Measurements from ENCODE around the gene EEF1AKMT2.

Gene EEF1AKMT2

DNA sequence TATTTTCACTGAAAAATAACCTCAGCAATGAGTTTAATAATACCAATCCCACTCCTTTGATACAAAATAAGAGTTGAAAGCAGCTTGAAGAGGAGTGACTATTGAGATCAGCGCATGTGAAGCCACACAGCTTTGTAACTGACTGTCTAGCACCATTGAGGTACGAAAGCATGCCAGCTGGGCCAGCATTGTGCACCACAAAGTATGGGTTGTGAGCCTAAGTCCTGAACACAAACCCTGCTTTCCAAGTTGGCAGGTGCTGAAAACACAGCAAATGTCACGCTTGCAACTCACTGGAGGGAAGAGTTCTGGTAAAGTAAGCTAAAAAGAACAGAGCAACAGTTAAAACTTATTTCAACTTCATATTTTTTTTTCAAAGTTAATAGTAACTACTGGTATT, 43.5 kb downstream of the EEF1AKMT2 start (continued):
- TF ChIP-seq, protein P1, sequence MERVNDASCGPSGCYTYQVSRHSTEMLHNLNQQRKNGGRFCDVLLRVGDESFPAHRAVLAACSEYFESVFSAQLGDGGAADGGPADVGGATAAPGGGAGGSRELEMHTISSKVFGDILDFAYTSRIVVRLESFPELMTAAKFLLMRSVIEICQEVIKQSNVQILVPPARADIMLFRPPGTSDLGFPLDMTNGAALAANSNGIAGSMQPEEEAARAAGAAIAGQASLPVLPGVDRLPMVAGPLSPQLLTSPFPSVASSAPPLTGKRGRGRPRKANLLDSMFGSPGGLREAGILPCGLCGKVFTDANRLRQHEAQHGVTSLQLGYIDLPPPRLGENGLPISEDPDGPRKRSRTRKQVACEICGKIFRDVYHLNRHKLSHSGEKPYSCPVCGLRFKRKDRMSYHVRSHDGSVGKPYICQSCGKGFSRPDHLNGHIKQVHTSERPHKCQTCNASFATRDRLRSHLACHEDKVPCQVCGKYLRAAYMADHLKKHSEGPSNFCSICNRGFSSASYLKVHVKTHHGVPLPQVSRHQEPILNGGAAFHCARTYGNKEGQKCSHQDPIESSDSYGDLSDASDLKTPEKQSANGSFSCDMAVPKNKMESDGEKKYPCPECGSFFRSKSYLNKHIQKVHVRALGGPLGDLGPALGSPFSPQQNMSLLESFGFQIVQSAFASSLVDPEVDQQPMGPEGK (CRISPR knock-in tag; IDR thresholded peaks at IDR 0.05; ENCODE audit: borderline replicate concordance): no peak
- TF ChIP-seq TOX (CRISPR knock-in tag; IDR thresholded peaks at IDR 0.05; ENCODE audit: borderline replicate concordance) (no peak), BACH2 (CRISPR knock-in tag; IDR thresholded peaks at IDR 0.05; ENCODE audit: borderline replicate concordance) (no peak), CSDC2 (CRISPR knock-in tag; IDR thresholded peaks at IDR 0.05) (no peak), ZNF8 (CRISPR knock-in tag; IDR thresholded peaks at IDR 0.05) (no peak), ZC3H10 (CRISPR knock-in tag; IDR thresholded peaks at IDR 0.05) (no peak), ZFP30 (CRISPR knock-in tag; IDR thresholded peaks at IDR 0.05) (no peak), GLIS3 (CRISPR knock-in tag; IDR thresholded peaks at IDR 0.05) (no peak), OSR1 (CRISPR knock-in tag; IDR thresholded peaks at IDR 0.05) (no peak)
- TF ChIP-seq, protein P2, sequence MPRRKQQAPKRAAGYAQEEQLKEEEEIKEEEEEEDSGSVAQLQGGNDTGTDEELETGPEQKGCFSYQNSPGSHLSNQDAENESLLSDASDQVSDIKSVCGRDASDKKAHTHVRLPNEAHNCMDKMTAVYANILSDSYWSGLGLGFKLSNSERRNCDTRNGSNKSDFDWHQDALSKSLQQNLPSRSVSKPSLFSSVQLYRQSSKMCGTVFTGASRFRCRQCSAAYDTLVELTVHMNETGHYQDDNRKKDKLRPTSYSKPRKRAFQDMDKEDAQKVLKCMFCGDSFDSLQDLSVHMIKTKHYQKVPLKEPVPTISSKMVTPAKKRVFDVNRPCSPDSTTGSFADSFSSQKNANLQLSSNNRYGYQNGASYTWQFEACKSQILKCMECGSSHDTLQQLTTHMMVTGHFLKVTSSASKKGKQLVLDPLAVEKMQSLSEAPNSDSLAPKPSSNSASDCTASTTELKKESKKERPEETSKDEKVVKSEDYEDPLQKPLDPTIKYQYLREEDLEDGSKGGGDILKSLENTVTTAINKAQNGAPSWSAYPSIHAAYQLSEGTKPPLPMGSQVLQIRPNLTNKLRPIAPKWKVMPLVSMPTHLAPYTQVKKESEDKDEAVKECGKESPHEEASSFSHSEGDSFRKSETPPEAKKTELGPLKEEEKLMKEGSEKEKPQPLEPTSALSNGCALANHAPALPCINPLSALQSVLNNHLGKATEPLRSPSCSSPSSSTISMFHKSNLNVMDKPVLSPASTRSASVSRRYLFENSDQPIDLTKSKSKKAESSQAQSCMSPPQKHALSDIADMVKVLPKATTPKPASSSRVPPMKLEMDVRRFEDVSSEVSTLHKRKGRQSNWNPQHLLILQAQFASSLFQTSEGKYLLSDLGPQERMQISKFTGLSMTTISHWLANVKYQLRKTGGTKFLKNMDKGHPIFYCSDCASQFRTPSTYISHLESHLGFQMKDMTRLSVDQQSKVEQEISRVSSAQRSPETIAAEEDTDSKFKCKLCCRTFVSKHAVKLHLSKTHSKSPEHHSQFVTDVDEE (CRISPR knock-in tag; IDR thresholded peaks at IDR 0.05): no peak

DNA sequence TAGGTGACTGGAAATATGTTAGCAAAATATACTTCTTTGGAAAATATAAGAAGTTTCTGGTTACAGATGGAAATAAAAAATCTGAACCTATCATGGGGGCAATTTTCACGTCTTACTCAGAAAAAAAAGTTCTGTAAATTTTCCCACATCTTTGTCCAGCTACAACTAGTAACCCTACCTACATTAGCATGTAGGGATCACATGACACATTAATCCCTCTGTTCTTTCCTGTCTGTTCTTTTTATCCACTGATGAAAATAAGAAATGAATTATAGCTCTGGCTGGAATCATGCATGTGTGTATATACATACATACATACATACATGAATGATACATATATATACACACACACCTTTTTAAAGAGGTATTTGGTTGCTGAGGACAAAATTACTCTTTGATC, 43.9 kb downstream of the EEF1AKMT2 start:
- TF ChIP-seq, protein P3, sequence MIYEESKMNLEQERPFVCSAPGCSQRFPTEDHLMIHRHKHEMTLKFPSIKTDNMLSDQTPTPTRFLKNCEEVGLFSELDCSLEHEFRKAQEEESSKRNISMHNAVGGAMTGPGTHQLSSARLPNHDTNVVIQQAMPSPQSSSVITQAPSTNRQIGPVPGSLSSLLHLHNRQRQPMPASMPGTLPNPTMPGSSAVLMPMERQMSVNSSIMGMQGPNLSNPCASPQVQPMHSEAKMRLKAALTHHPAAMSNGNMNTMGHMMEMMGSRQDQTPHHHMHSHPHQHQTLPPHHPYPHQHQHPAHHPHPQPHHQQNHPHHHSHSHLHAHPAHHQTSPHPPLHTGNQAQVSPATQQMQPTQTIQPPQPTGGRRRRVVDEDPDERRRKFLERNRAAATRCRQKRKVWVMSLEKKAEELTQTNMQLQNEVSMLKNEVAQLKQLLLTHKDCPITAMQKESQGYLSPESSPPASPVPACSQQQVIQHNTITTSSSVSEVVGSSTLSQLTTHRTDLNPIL (CRISPR knock-in tag; IDR thresholded peaks at IDR 0.05; ENCODE audit: low read depth): no peak
- TF ChIP-seq ZFP30 (CRISPR knock-in tag; IDR thresholded peaks at IDR 0.05) (no peak), OSR1 (CRISPR knock-in tag; IDR thresholded peaks at IDR 0.05) (no peak), GLIS3 (CRISPR knock-in tag; IDR thresholded peaks at IDR 0.05) (no peak), SNAI2 (CRISPR knock-in tag; IDR thresholded peaks at IDR 0.05) (no peak), ISL1 (CRISPR knock-in tag; IDR thresholded peaks at IDR 0.05) (no peak), ESRRG (CRISPR knock-in tag; IDR thresholded peaks at IDR 0.05) (no peak), ARNTL (CRISPR knock-in tag; IDR thresholded peaks at IDR 0.05; ENCODE audit: borderline replicate concordance, low read depth) (no peak), TOX (CRISPR knock-in tag; IDR thresholded peaks at IDR 0.05; ENCODE audit: borderline replicate concordance) (no peak), BACH2 (CRISPR knock-in tag; IDR thresholded peaks at IDR 0.05; ENCODE audit: borderline replicate concordance) (no peak), ZNF70 (CRISPR knock-in tag; IDR thresholded peaks at IDR 0.05) (no peak), RARB (CRISPR knock-in tag; IDR thresholded peaks at IDR 0.05) (no peak)
- TF ChIP-seq, protein P4, sequence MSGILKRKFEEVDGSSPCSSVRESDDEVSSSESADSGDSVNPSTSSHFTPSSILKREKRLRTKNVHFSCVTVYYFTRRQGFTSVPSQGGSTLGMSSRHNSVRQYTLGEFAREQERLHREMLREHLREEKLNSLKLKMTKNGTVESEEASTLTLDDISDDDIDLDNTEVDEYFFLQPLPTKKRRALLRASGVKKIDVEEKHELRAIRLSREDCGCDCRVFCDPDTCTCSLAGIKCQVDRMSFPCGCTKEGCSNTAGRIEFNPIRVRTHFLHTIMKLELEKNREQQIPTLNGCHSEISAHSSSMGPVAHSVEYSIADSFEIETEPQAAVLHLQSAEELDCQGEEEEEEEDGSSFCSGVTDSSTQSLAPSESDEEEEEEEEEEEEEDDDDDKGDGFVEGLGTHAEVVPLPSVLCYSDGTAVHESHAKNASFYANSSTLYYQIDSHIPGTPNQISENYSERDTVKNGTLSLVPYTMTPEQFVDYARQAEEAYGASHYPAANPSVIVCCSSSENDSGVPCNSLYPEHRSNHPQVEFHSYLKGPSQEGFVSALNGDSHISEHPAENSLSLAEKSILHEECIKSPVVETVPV (CRISPR knock-in tag; IDR thresholded peaks at IDR 0.05): no peak
- TF ChIP-seq, protein P2 (CRISPR knock-in tag; IDR thresholded peaks at IDR 0.05): no peak
- TF ChIP-seq, protein P1 (CRISPR knock-in tag; IDR thresholded peaks at IDR 0.05; ENCODE audit: borderline replicate concordance): no peak
- no peak for ATAC-seq

Data from SK-N-SH treated with all-trans-retinoic acid at 6 μM for 48 hours (cell line).